T-helper 2 cell (primary cell): Measurements from ENCODE around the gene DPF3.
A peak's percentile ranks its signal among the peaks of the same experiment; 100 is the strongest.

Source experiments
- DNase-seq, 5 experiments: peaks; one replicate each; pipeline versions ENCODE4 v3.0.0 to v3.0.0-alpha.2; 2012 to 2022
- total RNA-seq, 2 donors: gene quantifications; one replicate each; lab custom pipeline; 2026; lab: John Stamatoyannopoulos, UW

DPF3 gene
- total RNA-seq = 1.5 to 1.9 reads per million in 2 donors

GRCh38 chr14:72893636-72894322, at the start of gene DPF3:
Gene DPF3, minus strand, starts transcription at chr14:72894101. Its CDS starts 13 bp downstream, at chr14:72894088.
- peak; percentile 84 to 91 (median 88) for DNase-seq

- no peak for DNase-seq
Measured at GRCh38 chr14:72942934-72943333, 49.0 kb upstream of the DPF3 start.

GRCh38 chr14:72941286-72941985, 47.5 kb upstream of the DPF3 start:
- DNase-seq = no peak

GRCh38 chr14:72939630-72940029, 45.7 kb upstream of the DPF3 start:
- DNase-seq = no peak

- DNase-seq = no peak
Measured at GRCh38 chr14:72932893-72933292, 39.0 kb upstream of the DPF3 start.

DNA sequence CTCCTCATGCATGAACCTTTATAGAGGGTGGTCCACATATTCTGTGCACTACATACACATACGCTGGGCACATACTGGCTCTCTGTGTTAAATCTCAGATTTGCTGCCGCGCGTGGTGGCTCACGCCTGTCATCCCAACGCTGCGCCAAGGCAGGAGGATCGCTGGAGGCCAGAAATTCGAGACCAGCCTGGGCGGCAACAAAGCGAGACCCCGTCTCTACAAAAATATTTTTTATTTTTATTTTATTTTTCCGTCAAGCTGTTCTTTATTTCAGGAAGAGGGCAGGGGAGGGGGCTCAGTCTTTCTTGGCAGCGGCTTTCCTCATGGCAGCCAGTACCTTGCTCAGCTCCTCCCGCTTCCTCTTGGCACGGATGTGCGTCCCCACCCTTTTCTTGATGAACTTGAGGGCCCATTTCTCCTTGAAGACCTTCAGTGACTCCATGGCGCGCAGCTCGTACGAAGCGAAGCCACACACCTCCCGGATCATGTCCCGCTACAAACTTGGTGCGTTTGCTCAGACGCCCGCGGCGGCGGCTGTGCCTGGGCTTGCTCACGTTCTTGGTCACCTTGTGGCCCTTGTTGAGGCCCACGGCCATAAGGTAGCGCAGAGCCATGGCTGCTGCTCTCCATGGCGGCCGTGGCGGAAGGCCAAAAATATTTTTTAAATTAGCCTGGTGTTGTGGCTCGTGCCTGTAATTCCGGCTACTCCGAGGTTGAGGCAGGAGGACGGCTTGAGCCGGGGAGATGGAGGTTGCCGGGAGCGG, 35.6 kb upstream of the DPF3 start:
- DNase-seq = no peak

GRCh38 chr14:72928872-72929271, 35.0 kb upstream of the DPF3 start:
- no peak for DNase-seq

GRCh38 chr14:72926292-72927028, 32.6 kb upstream of the DPF3 start, which contains the start of gene DCAF4:
Gene DCAF4, plus strand, starts transcription at chr14:72926464. Its CDS starts 11,515 bp downstream, at chr14:72937979.
- peak; percentile 47 to 99 (median 91) for DNase-seq

DNA sequence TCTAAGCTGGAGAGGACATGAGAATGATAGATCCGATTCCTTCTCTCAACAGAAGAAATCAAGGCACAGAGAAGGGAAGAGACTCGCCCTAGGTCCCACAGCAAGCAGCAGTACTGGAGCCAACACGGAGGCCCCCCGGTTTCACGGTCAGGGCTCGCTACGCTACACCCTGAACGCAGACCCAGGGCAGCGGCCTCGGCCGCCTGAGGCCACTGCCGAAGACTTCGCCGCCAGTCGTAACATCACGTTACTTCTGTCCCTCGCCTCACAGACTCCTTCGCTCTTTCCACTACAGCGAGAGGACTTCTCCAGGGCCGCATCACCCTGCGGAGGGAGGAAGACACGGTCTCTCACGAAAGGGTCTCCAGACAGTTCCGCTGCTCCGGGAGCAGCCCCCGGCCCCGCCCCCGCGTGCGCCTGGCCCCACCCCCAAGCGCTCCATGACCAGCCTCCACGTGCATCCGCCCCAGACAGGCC, 32.0 kb upstream of the DPF3 start:
- DNase-seq = peak in 1 of 5 experiments; percentile 83

DNA sequence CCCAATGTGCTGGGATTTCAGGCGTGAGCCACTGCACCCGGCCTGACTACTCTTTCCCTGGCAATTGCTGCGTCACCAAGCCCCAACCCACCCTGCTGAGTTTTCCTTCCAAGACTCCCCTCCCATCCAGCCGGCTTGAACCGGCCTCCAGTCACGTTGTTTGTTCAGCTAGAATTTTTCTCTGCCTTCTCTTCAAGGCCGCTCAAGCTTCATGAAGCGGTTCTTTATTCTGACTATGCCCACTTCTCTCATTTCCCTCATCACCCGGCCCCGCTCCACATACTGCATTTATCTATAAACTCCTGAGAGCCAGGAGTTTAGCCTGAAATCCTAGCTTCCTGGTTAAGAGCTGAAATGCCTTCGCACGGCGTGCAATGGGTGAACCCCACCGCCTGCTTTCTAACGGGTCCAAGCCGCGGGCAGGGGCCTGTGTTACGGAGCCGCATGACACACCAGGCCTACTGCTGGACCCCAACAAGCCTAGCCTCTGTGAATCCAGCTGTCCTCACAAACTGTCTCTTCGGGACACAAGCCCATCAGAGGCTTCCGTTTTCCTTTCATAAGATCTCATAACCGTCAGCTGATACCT, 31.4 kb upstream of the DPF3 start:
- no peak for DNase-seq

- no peak for DNase-seq
Measured at GRCh38 chr14:72924337-72924736, 30.4 kb upstream of the DPF3 start.

GRCh38 chr14:72921396-72921795, 27.5 kb upstream of the DPF3 start:
- no peak for DNase-seq

DNA sequence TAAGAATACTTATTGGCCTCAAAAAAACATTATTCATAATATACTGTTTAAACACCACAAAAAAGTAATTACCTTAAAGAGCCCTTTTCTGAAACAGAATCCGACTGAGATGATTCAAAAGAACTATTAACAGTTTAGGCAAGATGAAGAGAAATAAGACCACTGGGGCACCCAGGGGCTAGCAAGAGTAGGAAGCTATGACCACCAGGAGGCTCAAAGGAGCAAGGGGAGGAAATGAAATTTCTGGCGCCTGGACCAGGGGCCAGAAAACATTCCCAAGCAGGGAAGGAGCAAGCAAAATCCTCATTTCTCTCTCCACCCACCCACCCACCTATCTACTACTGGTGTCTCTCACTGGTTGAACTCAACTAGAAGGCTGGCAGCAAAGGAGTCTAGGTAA, 26.1 kb upstream of the DPF3 start:
- DNase-seq = no peak

GRCh38 chr14:72917094-72917802, 23.3 kb upstream of the DPF3 start:
- DNase-seq = no peak

- no peak for DNase-seq
Measured at GRCh38 chr14:72916174-72916573, 22.3 kb upstream of the DPF3 start.

GRCh38 chr14:72913809-72914208, 19.9 kb upstream of the DPF3 start:
- no peak for DNase-seq

DNA sequence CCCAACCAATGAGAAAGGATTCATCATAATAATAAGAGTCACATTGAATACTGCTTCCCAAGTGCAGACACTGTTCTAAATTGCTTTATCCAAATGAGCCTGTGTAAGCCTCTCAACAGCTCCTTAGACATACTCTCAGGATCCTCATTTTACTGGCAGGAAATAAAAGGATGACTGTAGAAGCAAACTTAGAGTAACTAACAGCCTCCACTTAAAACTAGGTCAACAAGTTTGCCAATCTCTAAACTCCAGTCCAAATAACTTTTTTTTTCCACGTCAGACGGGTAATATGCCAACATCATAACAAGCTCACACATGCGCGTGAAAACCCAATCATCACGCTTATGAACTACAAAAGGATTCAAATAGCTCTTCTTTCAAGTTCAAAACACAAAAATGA, 15.3 kb upstream of the DPF3 start:
- DNase-seq = no peak

DNA sequence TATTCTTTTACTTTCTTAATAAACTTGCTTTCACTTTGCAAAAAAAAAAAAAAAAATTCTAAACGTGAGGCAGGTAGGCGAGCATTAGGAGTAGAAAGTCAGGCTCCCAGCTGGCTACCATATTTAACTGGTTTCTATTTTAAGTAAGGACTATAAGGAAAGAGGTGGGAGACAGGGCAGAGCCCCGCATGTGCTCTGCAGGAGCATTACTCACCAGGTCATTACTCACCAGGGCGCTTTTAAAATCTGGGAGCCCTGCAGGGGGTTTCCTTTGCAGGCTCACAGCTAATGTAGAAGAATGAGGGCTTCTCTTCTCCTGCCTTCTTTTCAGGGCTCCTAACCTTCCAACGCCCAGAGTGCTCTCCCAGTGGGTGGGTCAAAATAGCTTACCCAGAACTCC, 14.0 kb upstream of the DPF3 start:
- DNase-seq = no peak

DNA sequence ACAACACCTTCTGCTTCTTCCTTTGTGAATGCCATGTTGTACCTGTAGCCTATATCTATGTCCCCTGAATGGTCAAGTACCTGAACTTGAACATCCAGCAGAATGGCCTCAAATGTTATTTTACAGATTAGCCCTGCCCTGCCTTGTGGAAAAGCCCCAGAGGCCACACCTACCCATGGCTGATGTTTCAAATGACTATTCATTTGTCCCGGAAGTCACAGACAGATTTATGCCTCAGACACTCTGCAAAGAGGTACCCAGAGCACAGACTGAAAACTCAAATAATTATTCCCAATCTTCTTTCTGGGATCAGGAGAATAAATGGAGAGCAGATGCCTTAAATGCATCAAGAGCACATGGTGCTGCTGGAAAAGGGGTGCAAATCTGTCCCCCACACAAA, 13.0 kb upstream of the DPF3 start:
- DNase-seq = no peak

GRCh38 chr14:72906316-72906715, 12.4 kb upstream of the DPF3 start:
- no peak for DNase-seq

DNA sequence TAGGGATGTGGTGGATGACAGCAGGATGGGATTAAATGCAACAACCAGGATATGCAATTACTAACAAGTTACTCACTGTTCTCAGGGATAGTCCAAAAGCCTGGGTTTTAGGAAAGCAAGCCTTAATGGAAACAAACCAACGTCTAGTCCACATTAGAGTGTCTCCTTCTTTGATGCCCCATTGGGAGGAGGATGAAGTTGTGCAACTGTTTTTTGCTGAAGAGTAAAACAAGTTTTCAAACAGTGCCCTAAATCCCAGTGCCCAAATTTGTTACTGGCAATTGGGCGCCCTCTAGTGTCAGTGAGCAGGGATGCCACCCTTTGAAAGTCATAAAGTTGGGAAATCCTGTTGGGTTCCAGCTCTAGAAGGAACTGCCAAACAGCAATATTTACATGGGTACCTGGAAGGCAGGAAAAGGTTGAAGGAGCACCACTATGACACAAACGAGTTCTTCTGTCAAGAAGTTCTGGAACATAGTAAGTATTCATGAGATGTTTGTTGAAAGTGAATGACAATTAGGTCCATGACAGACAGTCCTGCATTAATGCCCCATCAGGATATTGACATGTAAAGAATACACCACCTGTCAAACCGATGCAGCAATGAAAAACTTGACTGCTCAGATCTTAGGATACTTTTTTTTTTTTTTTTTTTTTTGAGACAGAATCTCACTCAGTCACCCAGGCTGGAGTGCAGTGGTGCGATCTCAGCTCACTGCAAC, 11.1 kb upstream of the DPF3 start:
- peak in 4 of 5 experiments; percentile 41 to 58 (median 48) for DNase-seq
